Embryonic facial prominence (tissue), 1 donor: ENCODE results near the gene AGER.
"Not testable (repeated sequence)": the region's sequence is repeated elsewhere in the genome, so short reads cannot be mapped to it uniquely, and the experiment has no call there.

Experiments
- DNase-seq: peaks from one replicate; pipeline ENCODE4 v3.0.0-alpha.2; 2016; ENCODE audit errors: extremely low spot score

AGER gene

DNA sequence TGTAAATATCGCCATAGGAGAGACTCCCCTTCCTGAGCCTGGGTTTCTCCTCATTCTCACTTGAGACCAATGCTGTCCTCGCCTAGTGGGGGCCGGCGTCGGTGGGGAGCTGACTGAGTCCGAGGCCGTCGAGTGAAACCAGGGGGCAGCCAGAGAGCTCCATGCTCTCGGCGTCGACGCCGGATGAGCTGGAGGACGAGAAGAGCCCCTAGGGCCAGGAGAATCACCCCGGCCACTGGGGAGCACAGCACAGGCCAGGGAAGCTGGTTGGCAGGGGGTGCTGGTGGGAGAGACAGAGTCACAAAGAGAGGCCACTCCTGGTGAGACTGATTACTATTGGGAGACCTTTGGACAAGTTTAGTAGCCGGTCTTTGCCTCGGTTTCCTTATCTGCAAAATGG lies 14.8 kb upstream of the AGER start:
- DNase-seq = no peak

DNA sequence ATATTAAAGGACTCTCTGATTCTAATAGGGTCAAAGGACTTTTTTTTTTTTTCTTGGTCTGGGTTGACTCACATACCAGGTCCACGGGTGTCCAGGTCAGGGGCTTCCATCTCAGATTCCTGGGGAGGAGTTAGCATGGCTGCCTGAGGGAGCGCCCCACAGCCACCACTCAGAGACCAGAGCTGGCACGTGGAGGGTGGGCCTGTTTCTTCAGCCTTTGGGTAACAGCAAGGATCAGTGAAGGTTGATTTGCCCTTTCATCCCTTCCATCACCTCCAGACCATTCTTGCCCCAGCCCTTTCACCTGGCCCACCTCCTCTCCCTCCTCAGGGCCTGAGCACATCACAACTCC lies 14.3 kb upstream of the AGER start:
- no peak for DNase-seq

DNA sequence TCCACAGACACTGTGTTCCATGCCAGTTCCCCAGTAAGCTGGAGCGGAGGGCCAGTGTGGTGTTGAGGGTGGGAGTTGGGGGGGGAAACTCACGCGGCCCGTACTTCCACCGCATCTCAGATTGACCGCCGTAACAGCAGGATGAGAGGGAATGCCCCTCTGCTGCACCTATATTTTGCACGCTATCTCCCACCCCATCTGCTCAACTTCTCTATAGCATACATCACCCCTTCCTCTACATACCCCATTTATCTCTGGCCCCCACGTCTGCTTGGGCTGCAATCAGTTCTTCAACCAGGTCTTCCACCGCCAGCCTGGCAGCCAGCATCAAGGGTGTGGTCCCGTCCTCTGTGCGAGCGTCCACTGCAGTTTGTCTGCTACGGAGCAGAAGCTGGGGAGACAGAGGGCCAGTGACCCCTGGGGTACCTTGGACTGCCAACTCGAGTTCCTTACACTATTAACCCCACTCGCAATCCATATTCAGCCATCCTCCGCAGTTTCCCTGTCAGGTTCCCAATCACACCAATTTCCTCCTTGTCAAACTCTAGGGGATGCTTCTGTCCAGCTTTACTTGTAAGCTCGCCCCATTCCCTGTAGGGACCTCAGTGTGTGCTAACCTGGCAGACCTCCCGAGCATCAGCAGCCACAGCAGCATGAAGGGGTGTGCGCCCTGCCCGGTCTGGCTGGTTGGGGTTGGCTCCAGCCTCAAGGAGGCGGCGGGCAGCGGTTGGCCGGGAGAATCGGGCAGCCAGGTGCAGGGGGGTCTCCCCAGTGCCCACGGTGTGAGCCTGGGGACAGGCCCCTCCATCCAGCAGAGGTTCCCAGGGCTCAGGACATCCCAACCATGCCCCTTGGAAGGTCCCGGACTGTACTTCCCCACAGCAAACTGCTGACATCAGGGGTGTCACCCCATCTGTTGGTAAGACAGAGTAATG lies 12.9 kb upstream of the AGER start:
- DNase-seq = no peak

- peak; percentile 81 for DNase-seq
Measured at GRCh38 chr6:32195902-32196681, 12.0 kb upstream of the AGER start.

DNA sequence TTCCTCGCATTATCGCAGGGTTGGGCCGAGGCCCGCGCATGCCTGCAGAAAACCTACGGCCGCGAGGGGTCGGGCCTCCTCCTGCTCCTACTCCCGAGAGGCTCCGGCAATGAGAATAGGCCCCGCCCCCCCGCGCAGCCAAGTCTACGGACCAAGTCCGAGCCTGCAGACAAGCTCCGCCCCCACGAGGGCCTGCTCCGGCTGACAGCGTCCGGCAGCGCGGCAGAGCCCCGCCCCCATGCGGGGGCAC lies 11.5 kb upstream of the AGER start:
- DNase-seq = peak; percentile 97

GRCh38 chr6:32194825-32195651 lies 11.0 kb upstream of the AGER start:
- no peak for DNase-seq

DNA sequence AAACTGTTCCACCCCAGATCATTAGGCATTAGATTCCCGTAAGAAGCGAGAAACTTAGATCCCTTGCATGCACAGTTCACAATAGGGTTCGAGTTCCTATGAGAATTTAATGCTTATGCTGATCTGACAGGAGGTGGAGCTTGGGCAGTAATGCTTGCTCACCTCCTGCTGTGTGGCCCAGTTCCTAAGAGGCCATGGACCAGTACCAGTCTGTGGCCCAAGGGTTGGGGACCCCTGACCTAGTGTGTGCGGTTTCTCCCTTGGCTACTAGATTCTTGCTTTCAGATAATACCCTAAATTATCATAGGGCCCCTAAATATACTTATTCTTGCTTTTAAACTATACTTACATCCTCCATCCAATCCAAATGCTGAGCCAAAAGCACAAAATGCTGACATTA lies 10.3 kb upstream of the AGER start:
- no peak for DNase-seq

DNA sequence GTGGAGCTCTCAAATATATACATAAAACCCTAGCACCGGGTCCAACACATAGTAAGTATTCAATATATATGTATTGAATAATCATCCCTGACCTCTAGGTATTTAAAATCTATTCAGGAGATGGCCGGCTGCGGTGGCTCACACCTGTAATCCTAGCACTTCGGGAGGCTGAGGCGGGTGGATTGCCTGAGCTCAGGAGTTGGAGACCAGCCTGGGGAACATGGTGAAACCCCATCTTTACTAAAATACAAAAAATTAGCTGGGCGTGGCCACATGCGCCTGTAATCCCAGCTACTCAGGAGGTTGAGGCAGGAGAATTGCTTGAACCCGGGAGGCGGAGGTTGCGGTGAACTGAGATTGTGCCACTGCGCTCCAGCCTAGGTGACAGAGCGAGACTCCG lies 9.0 kb upstream of the AGER start:
- not testable (repeated sequence) for DNase-seq

DNA sequence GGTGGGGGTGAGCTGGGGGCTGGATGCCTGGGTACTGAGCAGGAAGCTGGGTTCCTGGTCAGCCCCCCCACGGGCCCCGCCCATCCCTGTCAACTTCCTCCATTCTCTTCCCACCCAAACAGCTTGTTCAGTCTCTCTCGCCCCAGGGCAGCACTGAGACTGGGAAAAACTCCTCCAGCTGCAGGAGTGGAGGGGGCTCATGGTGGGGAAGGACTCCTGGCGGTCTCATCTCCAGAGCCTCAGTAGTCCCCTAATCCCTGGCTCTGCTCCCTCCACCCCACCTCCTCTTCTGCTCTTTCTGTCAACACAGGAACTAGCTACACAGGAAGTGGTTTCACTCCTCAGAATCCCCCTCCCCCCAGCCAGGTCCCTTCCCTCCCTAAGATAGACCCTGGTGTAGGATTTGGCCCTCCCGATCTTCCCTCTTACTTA lies 8.6 kb upstream of the AGER start, which contains the start of gene GPSM3:
Gene GPSM3, minus strand, starts transcription at position 36 of the 432 bp plus-strand sequence. CDS start 130 bp downstream, outside the sequence.
- DNase-seq = no peak

DNA sequence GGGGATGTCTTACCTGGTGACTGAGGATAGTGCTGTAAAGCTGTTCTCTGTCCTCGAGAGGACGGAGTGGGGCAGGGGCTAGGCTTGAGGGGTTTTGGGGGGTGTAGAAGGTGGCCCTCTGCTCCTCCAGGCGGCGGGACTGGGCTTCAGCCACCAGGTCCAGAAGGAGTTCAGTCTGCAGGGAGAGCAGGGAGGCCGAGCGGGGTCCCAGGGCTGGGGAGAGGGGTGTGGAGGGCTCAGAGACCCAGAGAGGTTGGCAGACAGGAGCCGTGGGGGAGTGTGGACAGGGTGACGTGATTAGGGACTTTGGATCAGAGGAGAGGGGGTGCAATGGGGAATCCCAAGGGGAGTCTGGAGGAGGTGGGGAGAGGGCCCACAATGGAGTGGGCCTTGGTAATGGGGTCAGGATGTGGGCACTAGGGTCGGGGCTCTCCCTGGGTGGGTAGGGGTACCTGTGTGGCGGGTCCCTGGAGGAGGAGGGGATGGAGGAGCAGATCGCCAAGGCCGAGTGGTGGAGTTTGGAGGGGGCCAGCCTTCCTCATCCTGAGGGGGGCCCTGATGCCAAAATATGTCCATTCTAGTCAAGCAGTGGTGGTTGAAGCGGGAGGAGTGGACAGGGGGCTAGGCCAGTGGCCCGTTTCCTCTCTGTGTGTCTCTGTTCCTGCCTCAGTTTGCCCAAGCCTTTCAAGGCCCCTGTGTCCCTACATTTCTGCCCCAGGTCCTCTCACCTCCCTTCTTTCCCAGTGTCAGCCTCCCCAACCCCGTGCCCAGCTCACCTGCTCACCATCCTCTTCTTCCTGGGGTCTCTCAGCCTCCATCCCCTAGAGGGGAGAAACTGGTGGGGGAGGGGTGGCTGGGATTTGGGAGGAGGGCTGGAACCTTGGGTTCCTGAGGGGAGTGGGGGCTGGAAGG lies 7.9 kb upstream of the AGER start:
- no peak for DNase-seq

DNA sequence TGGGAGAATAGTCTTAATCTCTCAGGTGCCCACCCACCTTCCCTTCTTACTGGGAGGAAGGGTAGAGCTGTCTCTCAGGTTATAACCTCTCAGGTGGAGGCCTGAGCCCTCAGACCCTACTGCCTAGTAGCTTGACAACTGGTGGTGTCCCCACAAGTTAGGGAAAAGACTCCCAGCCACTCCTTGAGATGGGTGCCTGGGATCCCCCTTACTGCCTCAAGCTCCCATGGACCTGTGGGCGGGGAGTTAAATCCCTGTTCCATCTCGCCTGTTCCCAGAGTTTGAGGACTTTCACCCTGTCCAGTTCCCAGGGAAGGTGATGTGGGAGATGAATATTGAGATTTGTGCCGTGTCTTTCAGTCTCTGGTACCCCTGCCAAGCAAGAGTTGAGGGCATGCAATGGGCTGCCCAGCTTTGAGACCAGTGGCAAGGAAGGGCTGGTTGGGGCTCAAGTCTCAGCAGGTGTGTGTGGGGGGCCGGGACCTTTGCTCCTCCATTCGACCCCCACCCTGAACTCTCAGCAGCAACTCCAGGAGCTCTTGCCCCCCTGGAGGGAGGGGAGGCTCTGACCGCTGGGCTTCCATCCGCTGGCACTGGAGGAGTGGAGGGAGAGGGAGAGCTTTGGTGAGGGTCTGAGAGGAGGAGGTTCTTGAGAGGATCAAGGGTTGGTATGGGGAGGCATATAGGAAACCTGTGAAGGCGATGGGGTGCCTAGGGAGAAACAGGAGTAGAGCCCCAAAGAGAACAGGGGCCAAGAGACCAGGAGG lies 7.0 kb upstream of the AGER start:
- no peak for DNase-seq

DNA sequence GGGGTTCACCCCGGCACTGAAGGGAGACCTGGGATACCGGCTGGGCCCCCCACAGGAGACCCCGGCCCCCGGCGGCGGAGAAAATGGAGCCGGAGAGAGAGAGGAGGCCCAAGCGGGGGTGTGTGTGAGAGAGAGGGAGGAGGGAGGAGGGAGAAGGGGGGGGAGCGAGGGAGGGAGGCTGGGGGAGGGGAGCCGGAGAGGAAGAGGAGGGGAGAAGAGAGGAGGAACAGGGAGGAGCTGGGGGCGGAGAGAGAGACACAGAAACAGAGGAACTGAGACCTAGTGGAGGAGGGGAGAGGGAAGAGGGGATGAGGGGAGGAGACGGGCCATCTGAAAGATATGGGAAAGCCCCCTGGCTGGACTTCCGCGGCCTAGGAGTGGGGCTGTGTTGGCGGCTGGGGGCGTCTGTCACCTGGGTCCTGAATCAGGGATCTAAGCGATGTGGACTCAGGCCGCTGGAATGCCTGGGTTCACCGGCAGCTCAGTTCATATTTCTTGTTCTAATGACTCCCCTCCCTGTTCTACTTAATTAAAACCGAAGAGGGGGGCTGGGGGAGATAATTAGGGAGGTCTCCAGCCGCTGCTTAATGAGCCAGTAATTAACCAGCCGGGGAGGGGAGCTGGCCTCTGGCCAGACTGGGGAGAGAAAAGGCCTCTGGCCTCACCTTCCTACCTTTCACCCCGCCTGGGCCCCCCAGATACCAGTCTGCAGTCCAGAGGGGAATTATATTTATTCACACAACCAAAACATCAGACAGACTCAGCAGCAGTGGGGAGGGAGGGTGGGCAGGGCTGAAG lies 6.2 kb upstream of the AGER start, which contains the start of gene PBX2:
Gene PBX2, minus strand, starts transcription at position 149 of the 798 bp plus-strand sequence. CDS start 287 bp downstream, outside the sequence.
- DNase-seq = peak; percentile 95

DNA sequence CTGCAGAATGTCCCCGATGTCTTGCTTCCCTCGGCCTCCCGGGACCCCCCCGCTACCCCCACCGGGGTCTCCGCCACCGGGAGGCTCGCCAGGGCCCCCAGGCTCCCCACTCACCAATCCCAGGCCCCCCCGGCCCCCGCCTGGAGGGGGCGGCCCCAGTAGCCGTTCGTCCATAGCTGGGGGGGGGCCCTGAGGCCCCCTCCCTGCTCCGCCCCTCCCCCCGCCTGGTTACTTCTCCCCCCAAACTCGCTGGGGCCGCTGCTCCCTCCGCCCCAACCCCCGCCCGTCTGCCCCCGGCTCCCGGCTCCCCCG lies 5.6 kb upstream of the AGER start:
- DNase-seq = no peak

GRCh38 chr6:32189069-32189741 lies 5.2 kb upstream of the AGER start:
- DNase-seq = no peak

- no peak for DNase-seq
Measured at GRCh38 chr6:32188381-32189068, 4.5 kb upstream of the AGER start.

DNA sequence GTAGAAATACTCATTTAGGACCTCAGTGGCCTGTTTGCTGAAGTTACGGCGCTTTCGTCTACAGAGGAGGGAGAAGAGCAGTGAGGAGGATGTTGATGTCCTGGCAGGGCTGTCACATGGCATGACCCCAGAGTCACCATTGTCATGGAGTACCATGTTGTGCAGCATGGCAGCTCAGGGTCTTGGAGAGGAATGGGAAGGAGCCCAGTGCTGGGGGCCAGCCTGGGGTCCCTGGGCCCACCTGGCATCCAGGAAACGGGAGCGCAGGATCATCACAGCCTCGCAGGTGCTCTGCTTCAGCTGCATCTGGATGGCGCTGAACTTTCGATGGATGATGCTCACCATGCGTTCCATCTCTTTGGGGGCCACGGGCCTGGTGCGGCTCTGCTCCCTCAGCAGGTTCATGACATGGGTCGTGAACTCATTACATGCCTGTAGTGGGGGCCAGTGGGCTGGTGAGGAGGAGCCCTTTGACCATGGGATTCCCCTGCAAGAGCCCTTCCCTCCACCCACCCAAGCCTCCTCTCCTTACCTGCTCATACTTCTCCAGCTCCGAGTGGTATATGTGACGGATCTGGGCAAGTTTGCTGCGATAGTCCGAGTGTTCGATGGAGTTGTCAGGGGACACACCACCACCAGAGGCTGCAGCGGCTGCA lies 3.8 kb upstream of the AGER start:
- not testable (repeated sequence) for DNase-seq

- DNase-seq = no peak
Measured at GRCh38 chr6:32187009-32187709, 3.1 kb upstream of the AGER start.
